HG03442 (cell line): ENCODE results near the gene USH1C.

Experiments used
- ATAC-seq: cut with Tn5 transposase; IDR thresholded peaks from one replicate; pipeline ENCODE4 v1.9.1; 2021; ENCODE audit warnings: mild to moderate bottlenecking, moderate library complexity; ENCODE audit not compliant: unreplicated experiment

USH1C gene

DNA sequence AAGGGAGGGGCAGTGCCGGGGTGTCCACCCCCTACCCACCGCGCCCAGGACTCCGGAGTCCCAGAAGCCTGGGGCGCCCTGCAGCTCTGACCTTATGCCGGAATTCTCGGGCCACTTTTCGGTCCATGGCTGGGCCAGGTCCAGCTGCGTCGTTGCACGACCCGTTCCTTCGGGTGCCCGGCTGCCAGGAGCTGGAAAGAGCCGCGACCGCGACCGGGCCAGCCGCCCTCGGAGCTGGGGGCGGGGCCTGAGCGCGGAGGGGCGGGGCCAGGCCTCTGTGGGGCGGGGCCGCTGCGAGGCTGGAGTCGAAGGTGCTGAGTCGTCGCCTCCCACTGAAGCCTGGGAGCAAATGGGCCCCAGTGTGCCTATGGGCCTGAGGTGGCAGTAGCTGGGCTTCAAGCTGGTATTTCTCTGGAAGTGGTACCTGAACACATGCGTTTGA lies at the start of gene USH1C:
USH1C (minus strand) TSS at position 236 of the 442 bp plus-strand sequence; CDS start at position 127, 109 bp downstream.
- ATAC-seq = no peak

DNA sequence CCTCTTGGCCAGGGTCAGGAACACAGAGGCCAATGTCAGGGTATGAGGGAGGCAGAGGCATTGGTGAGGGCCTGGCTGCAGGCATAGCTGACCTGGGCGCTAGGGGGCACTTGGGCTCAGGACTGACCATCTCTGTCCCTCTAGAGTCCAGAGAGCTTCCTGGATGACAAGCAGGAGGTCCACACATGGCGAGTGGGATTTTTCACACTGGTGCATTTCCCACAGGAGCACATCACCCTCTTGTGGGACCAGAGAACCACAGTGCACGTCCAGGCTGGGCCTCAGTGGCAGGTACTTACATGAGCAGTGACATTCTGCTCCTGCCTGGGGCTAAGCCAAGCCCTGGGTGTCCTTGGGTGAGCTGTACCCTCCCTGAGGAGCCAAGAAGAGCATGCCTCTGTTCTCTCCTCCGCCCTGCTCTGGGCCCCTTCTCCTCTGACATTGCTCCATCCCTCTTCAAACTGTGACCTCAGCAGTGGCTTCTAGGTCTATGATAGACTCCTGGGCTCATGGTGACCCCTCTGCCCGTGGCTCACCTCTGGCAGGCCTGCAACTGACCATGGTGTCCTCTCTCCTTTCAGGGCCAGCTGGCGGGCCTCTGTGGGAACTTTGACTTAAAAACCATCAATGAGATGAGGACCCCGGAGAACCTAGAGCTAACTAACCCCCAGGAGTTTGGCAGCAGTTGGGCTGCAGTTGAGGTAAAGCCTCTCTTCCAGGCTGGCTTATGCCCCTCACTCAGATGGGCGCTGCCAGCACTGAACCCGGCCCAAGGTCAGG lies 49.4 kb upstream of the USH1C start:
- no peak for ATAC-seq

- ATAC-seq = no peak
Observed at GRCh38 chr11:17591293-17591692, 47.1 kb upstream of the USH1C start.

GRCh38 chr11:17590463-17590862 lies 46.2 kb upstream of the USH1C start:
- no peak for ATAC-seq

GRCh38 chr11:17588721-17589120 lies 44.5 kb upstream of the USH1C start:
- no peak for ATAC-seq

- ATAC-seq = no peak
Observed at GRCh38 chr11:17588166-17588565, 44.0 kb upstream of the USH1C start.

GRCh38 chr11:17585911-17586695 lies 41.9 kb upstream of the USH1C start:
- ATAC-seq = no peak

DNA sequence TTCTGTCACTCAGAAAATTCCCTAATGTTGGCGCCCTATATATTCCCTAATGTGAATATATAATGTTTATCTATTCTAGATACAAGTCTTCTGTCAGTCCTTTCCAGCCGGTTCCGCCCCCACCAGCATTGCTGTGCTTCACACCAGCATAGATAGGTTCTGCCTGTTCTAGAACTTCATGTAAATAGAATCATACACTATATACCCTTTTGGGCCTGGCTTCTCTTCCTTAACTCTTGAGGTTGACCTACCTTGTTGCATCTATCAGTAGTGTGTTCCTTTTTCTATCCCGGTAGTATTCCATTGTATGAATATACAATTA lies 37.5 kb upstream of the USH1C start:
- no peak for ATAC-seq

DNA sequence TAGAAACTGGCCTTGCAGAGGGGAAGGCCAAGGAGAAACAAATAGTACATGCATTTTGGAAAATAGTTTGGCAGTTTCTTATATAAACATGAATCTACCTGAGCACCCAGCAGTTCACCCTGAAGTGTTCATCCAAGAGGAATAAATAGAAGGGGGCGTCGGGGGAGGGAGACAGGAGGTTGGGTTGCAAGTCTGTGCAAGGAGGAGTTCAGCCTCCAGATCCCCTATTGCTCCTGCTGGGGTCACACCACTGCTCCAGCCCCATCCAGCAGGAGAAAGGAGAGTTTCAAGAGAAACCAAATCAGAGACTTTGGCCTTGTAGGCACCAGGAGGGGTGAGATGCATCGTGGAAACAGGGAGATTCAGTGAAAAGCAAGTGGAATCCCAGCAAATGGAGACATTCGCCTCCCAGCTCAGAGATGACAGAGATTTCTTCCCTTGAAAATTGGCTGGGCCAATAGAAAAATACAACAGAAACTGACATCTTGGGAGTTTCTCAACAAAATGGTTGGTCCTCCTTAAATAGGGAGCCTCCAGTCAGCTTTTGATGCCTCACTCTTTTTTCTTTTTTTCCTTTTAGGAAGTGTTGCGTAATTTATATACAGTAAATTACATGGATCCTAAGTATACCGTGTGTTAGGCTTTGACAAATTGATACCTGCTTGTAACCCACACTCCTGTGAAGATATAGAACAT lies 37.0 kb upstream of the USH1C start:
- no peak for ATAC-seq

DNA sequence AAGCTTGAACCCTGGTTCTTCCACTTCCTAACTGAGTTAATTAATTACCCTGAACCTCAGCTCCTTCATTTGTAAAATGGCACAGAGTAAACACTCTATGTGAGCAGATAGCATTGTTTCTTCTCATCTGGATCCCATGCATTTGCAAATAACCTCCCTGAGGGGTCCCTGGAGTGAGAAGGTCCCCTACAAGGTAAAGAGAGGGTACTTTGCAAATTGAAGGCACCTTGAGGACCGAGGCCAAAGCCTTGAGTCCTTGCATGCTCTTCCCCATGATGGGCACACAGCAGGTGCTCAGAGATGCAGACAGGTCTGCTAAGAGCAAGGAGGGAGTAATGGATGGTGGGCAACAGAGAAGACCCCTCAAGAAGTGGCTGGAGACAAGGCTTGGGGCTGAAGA lies 36.1 kb upstream of the USH1C start:
- no peak for ATAC-seq

- ATAC-seq = no peak
Observed at GRCh38 chr11:17579451-17579850, 35.2 kb upstream of the USH1C start.

DNA sequence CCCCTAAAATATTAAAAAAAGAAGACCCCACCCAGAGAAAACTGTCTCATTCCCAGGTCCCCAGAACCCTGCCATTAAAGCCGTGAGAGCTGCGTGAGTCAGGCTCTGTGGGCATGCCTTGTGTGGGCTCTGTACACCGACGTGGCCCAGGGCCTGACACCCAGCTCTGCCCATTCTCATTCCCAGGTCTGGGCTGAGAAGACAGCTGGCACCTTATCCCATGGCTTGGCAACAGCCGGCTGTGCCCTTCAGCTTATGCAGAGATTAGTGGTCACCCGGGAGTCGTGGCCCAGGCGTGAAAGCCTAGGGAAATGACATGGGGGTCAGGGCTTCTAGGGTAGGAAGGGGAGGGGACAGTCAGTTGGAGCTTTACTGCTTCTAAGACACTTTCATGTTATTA lies 34.7 kb upstream of the USH1C start:
- ATAC-seq = no peak

GRCh38 chr11:17578296-17578695 lies 34.1 kb upstream of the USH1C start:
- no peak for ATAC-seq

DNA sequence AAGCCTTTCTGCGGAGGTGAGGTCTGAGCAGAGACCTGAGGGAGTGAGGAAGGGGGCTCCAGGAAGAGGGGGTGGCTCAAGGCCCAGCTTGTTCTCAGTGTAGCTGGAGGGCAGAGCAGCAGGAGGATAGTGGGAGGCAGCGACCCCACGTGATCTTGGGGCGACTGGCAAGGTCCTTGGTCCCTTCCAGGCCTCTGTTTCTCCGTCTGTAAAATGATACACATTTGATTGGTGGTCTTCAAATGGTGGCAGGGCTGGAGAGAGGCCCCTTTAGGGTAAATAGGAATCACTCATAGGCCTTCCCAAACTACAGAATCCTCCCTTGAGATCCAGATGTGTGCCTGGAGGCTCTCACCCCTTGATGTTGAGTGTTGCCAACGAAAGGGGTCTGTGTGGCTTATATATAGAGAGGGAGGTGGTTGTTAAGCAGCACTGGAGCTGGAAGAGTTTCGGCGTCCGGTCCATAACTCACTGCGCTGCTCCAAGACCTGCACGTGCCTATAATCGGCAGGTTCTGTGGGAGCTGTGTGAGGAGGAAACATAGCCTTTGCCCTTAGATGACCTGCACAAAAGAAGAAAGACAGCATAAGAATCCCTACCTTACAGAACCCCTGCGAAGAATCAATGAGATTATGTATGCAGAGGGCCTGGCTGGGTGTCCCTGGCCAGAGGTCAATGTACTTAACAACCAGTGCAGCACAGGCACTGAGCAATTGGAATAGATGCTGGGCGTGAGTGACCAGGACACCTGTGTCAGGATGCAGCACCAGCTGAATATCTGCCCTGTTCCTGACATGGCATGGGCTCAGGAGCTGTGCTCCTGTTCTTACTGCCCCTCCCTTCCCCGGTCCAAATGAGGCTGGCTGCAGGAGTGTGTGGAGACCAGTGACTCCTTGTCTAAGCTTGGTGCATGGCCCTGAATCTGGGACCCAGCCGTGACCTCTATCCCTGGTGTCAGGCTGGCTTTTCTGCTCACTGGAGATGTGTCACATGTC lies 31.5 kb upstream of the USH1C start:
- ATAC-seq = no peak

DNA sequence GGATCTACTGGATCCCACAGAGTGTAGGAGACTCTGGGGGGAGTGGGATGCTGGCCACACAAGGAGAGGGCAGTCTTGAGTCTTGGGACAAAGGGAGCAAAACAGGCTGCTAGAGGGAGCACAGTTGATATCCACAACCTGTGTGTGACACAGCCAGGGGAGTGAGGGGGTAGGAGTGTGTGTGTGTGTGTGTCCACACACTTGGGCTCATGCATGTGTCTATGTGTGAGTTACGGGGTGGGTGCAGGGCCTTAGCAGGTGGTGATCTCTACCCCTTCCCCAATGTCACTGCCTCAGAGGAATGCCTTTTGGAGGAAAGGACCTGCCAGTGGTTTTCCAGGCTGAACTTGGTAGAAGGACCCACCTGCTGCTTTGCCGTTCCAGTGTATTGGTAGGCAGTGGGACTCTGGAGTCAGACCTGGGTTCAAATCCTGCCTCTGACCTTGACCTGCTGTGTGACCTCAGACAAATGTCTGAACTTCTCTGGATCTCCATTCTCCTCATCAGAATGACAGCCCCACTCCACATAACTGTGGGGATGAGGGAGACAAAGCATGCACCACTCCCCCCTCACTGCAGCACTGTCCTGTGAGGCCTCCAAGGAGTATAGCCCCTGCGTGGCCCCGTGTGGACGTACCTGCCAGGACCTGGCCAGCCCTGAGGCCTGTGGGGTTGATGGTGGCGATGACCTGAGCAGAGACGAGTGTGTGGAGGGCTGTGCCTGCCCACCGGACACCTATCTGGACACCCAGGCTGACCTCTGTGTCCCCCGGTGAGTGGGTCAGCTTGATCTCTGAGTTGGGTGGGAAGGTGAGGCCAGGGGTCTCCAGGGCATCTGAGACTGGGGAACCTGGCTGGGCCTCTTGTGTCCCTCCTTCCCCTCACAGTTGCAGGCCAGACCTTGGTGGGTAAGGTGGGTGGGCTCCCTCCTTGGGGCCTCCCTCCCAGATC lies 30.2 kb upstream of the USH1C start:
- ATAC-seq = no peak

DNA sequence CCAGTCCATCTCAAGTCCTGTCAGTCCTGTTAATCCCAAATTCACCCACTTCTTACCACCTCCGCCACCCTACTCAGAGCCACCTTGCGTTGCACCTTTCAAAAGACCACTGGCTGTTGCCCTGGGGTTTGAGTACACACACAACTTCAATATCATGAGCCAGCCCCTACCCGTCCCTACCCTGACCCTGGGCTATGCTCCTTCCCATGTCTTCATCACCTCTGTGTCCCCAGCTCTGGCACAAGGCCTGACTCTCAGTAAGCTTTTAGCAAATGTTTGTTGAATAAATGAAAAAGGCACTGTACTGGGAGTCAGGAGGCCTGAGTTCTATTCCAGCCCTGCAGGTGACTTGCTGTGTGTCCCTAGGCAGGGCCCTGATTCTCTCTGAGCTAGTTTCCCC lies 29.3 kb upstream of the USH1C start:
- ATAC-seq = no peak

GRCh38 chr11:17572791-17573460 lies 28.7 kb upstream of the USH1C start:
- no peak for ATAC-seq

GRCh38 chr11:17572359-17572690 lies 28.1 kb upstream of the USH1C start:
- ATAC-seq = no peak
